HFFc6 (cell line): ENCODE measurements around the gene CHRNB1. TPM values are rescaled to one million over a fixed set of nuclear protein-coding genes. Genes with fewer than 3 reads are reported as not detected.
"Not testable (repeated sequence)": the region's sequence is repeated elsewhere in the genome, so short reads cannot be mapped to it uniquely, and the experiment has no call there.

Source experiments
- DNase-seq: peaks from one replicate; pipeline ENCODE4 v3.0.0-alpha.2; 2018
- H3K27ac Mint-ChIP-seq: 2 replicates; pipeline ENCODE4 v1.8.0; 2020; ENCODE audit warnings: mild to moderate bottlenecking, mixed read lengths
- H3K27me3 Mint-ChIP-seq: 2 replicates; pipeline ENCODE4 v1.8.0; 2021; ENCODE audit warnings: mild to moderate bottlenecking, moderate library complexity, mixed read lengths; ENCODE audit not compliant: insufficient read depth
- H3K36me3 Mint-ChIP-seq: 2 replicates; pipeline ENCODE4 v1.8.0; 2021; ENCODE audit warnings: low read depth, mixed read lengths
- H3K4me1 Mint-ChIP-seq: 2 replicates; pipeline ENCODE4 v1.8.0; 2020; ENCODE audit warnings: low read depth, mixed read lengths
- H3K4me3 Mint-ChIP-seq: 2 replicates; pipeline ENCODE4 v1.8.0; 2020; ENCODE audit warnings: mild to moderate bottlenecking, moderate library complexity, mixed read lengths
- H3K9me3 Mint-ChIP-seq: 2 replicates; pipeline ENCODE4 v1.8.0; 2020; ENCODE audit warnings: mild to moderate bottlenecking, mixed read lengths
- CTCF ChIP-seq: fragments of 200-600 bp; sonication (generic); IDR thresholded peaks from 2 replicates; pipeline ENCODE4 v1.5.0; 2021; ENCODE audit warnings: antibody characterized with exemption, mild to moderate bottlenecking
- total RNA-seq, 6 experiments: library from RNA; stranded (reverse); fragmentation: NEBNext Ultra II Directional; extraction: Animal tissue kit (Norgen Biotek cat#: 25700); gene quantifications; 2 replicates in 1 of 6; 3 replicates in 5 of 6; pipeline ENCODE4 v1.2.3, GENCODE V29; 2021

Gene CHRNB1
- total RNA-seq, 6 experiments from 2014 or later, result 2.0 to 2.8 (median 2.4) TPM

GRCh38 chr17:7471729-7472128 is 26.9 kb downstream of the CHRNB1 start:
- Mint-ChIP-seq H3K9me3 (no peaks in the 10 kb centered on the region), H3K27ac (no peak overlapping the region; the same call in 1 of the 2 replicates), H3K4me3 (no peak overlapping the region), H3K27me3 (peaks cover 6% of the 10 kb centered on the region), H3K4me1 (peaks cover 20% of the 10 kb centered on the region), H3K36me3 (peaks cover 8% of the 10 kb centered on the region)
- no peak for DNase-seq
- TF ChIP-seq CTCF, result no peak

- not testable (repeated sequence) for H3K4me3 Mint-ChIP-seq, H3K27ac Mint-ChIP-seq, H3K27me3 Mint-ChIP-seq, DNase-seq, H3K36me3 Mint-ChIP-seq, H3K9me3 Mint-ChIP-seq
- H3K4me1 Mint-ChIP-seq, result peaks cover 33% of the 10 kb centered on the region
Observed at GRCh38 chr17:7474767-7475166, 29.9 kb downstream of the CHRNB1 start.

GRCh38 chr17:7475764-7476422 is 31.0 kb downstream of the CHRNB1 start:
- Mint-ChIP-seq H3K27me3 (peaks cover 6% of the 10 kb centered on the region), H3K4me1 (peaks cover 45% of the 10 kb centered on the region), H3K36me3 (peaks cover 8% of the 10 kb centered on the region), H3K9me3 (no peaks in the 10 kb centered on the region), H3K27ac (peak overlapping the region; percentile 96), H3K4me3 (peak overlapping the region; percentile 96)
- DNase-seq, result peak; percentile 35
- no peak for TF ChIP-seq CTCF

- peaks cover 6% of the 10 kb centered on the region for H3K27me3 Mint-ChIP-seq
- TF ChIP-seq CTCF, result no peak
- no peaks in the 10 kb centered on the region for H3K9me3 Mint-ChIP-seq
- H3K27ac Mint-ChIP-seq, result peak overlapping the region; percentile 96
- DNase-seq, result peak; percentile 57
- H3K36me3 Mint-ChIP-seq, result peaks cover 8% of the 10 kb centered on the region
- peaks cover 50% of the 10 kb centered on the region for H3K4me1 Mint-ChIP-seq
- peak overlapping the region; percentile 96 for H3K4me3 Mint-ChIP-seq
Observed at GRCh38 chr17:7476494-7476893, 31.6 kb downstream of the CHRNB1 start.

- peak overlapping the region; percentile 96 for H3K27ac Mint-ChIP-seq
- peak overlapping the region; percentile 96 for H3K4me3 Mint-ChIP-seq
- DNase-seq, result no peak
- no peaks in the 10 kb centered on the region for H3K9me3 Mint-ChIP-seq
- no peak for TF ChIP-seq CTCF
- H3K4me1 Mint-ChIP-seq, result peaks cover 54% of the 10 kb centered on the region
- H3K36me3 Mint-ChIP-seq, result peaks cover 8% of the 10 kb centered on the region
- peaks cover 6% of the 10 kb centered on the region for H3K27me3 Mint-ChIP-seq
Observed at GRCh38 chr17:7476951-7477350, 32.1 kb downstream of the CHRNB1 start.

- DNase-seq, result peak; percentile 84
- peaks cover 61% of the 10 kb centered on the region for H3K4me1 Mint-ChIP-seq
- H3K27me3 Mint-ChIP-seq, result peaks cover 6% of the 10 kb centered on the region; the same call in 1 of the 2 replicates
- TF ChIP-seq CTCF, result no peak
- peaks cover 8% of the 10 kb centered on the region for H3K36me3 Mint-ChIP-seq
- peak overlapping the region; percentile 96 for H3K4me3 Mint-ChIP-seq
- H3K9me3 Mint-ChIP-seq, result no peaks in the 10 kb centered on the region
- peak overlapping the region; percentile 96 for H3K27ac Mint-ChIP-seq
Observed at GRCh38 chr17:7477392-7478275, 32.8 kb downstream of the CHRNB1 start.
